Activated naive CD4-positive, alpha-beta T cell treated with anti-CD3 and anti-CD28 coated beads, Interleukin-2, amount 50 U/mL, for 24 hours (primary cell): ENCODE measurements around the gene VENTX.
A peak's percentile ranks its signal among the peaks of the same experiment; 100 is the strongest.

Source experiments
- H3K27ac Mint-ChIP-seq: one replicate; pipeline ENCODE4 v1.8.0; 2021; ENCODE audit warnings: mild to moderate bottlenecking, mixed read lengths
- H3K27me3 Mint-ChIP-seq: one replicate; pipeline ENCODE4 v1.8.0; 2021; ENCODE audit warnings: mixed read lengths
- H3K36me3 Mint-ChIP-seq: one replicate; pipeline ENCODE4 v1.8.0; 2021; ENCODE audit warnings: mixed read lengths
- H3K4me1 Mint-ChIP-seq: one replicate; pipeline ENCODE4 v1.8.0; 2021; ENCODE audit warnings: mixed read lengths
- H3K4me3 Mint-ChIP-seq: one replicate; pipeline ENCODE4 v1.8.0; 2021; ENCODE audit warnings: mild to moderate bottlenecking, mixed read lengths
- H3K9me3 Mint-ChIP-seq: one replicate; pipeline ENCODE4 v1.8.0; 2021; ENCODE audit warnings: mixed read lengths

Gene VENTX

DNA sequence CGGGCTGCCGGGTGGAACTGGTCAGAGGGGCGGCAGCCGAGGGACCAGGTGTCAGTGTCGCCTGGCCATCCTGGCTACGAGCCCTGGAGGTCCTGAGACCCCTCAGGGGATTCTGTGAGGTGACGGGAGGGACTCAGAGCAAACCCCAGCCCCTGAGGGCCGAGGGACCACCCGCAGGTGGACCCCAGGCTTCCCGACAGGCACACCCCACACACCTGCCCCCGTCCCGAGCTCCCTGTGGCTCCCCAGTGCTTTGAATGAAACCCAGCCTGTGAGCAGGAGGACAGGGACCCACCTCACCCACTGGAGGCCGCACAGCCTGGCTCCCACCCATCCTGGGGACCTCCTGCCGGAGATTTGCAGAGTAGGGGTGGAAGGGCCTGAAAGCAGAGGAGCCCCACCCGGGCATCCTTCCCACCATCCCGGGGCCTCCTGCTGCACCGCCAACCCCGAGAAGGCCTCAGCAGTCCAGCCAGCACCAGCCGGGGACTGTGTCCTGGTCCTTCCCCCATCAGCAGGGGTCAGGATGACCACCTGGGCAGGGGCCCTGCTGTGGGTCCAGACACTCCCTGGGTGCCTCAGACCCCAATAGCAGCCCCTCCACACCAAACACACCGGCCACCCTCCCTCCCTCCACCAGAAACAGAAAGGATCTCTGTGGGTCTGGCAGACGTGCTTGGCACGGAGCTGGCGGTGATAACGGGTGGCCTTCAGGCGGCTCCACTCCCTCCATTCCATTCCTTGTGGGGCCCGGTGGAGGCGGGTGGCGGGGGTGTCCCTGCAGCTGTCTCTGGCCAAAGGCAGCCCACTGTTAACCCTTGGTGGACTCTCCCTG, 13.9 kb downstream of the VENTX start:
- Mint-ChIP-seq H3K9me3 (no peaks in the 10 kb centered on the region), H3K4me1 (no peaks in the 10 kb centered on the region), H3K27me3 (no peaks in the 10 kb centered on the region), H3K27ac (peak overlapping the region; percentile 84), H3K36me3 (no peaks in the 10 kb centered on the region), H3K4me3 (no peak overlapping the region)

DNA sequence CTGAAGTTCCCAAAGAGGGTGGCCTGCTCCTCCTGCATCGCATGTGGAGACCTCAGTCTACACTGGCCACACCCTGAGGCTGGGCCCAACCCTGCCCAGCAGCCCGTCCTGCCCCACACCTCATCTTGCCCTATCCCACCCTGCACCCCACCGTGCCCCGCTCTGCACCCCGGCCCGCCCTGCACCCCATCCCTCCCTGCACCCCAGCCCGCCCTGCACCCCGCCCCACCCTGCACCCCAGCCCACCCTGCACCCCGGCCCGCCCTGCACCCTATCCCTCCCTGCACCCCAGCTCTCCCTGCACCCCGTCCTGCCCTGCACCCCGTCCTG, 14.5 kb downstream of the VENTX start:
- Mint-ChIP-seq H3K27me3 (no peaks in the 10 kb centered on the region), H3K4me3 (no peak overlapping the region), H3K36me3 (no peaks in the 10 kb centered on the region), H3K4me1 (no peaks in the 10 kb centered on the region), H3K9me3 (no peaks in the 10 kb centered on the region), H3K27ac (no peak overlapping the region)

DNA sequence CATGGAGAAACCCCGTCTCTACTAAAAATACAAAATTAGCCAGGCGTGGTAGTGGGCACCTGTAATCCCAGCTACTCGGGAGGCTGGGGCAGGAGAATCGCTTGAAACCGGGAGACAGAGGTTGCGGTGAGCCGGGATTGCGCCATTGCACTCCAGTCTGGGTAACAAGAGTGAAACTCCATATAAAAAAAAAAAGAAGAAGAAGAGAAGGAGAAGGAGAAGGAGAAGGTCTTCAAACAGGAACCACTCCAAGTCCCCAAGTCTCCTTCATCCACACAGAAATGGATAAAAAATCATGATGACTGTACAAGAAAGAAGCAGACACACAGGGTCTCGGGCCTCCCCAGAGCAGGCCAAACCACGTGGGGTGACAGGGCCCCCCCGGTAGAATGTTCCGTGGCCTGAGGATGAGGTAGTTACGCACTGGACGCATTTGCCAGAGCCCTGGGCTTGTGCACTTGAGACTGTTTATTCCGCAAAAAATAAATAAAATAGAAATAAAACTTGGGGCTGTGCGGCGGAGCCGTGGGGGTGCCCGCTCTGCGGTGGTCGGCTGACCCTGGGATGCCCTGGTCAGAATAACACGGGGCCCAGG, 15.8 kb downstream of the VENTX start:
- Mint-ChIP-seq H3K36me3 (no peaks in the 10 kb centered on the region), H3K4me3 (no peak overlapping the region), H3K27me3 (no peaks in the 10 kb centered on the region), H3K27ac (no peak overlapping the region), H3K9me3 (no peaks in the 10 kb centered on the region), H3K4me1 (peaks cover 9% of the 10 kb centered on the region)

DNA sequence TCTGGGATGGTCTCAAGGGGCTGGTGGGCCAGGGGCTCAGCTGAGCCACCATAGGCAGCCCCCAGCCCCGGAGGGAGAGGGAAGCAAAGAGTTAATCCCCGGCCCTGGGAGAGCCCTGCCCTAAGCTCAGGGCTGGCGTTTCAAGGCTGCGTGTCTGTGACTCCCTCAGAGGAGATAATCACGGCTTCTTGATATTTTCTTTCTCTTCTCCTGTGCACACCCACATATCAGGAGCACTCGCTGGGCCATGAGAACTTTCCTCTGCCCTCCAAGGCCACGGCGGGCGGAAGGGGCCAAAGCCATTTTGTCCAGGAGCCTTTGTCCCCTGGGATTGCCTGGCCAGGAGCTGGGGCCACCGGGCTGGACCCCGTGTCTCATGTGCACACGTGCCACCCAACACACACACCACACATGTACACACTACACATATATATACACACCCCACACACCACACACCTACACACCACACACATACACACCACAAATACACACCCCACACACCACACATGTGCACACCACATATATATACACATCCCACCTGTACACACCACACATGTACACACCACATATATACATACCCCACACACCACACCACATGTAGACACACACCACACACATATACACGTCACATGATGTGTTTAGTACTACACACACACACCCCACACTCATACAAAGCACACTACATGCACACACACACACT, 16.9 kb downstream of the VENTX start:
- Mint-ChIP-seq H3K27ac (peak overlapping the region; percentile 33), H3K27me3 (no peaks in the 10 kb centered on the region), H3K9me3 (no peaks in the 10 kb centered on the region), H3K4me3 (no peak overlapping the region), H3K4me1 (peaks cover 17% of the 10 kb centered on the region), H3K36me3 (no peaks in the 10 kb centered on the region)

DNA sequence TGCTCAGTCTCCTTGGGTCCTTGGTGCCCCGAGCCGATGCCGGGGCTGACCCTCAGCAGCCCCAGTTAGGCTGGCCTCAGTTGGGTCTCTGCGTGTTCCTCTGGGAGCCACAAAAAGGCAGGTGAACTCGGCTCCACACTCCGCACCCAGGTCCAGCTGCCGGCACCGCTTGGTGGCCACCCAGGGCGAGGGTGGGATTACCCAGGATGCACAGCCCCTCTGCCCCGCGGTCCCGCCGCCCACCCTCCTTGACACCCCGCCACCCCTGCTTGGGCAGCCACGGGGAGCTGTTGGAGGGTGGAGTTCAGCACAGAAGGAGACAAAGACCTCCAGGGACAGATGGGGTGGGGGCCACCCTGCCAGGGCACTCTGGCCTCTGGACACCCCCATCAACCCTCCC, 17.7 kb downstream of the VENTX start:
- Mint-ChIP-seq H3K36me3 (no peaks in the 10 kb centered on the region), H3K4me1 (peaks cover 24% of the 10 kb centered on the region), H3K27me3 (no peaks in the 10 kb centered on the region), H3K4me3 (no peak overlapping the region), H3K9me3 (no peaks in the 10 kb centered on the region), H3K27ac (no peak overlapping the region)

DNA sequence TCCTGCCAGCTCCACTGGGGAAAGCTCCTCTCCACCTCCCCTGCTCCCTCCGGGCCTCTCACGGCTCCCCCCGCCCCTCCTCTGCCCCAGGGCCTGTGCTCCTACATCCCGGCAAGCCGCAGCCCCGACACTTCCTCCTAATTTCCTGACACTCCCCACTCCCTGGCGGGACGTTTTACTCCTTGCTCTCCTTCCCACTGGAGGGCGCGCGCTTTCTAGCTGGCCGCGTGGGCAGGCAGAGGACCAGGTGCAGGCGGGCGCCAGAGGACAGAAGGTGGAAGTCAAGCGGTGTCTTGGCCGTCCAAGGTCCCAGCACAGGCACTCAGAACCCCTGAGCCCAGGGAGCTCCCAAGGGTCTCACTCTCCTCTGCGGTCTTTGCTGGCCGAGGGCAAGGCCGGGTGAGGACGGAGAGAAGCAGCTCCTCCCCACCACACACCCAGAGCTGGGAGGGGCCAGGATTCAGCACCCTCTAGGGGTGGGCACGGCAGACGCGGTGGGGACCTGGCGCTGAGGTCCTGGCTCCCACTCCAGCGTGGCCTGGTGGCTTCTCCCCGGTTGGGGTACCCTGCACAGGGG, 19.9 kb downstream of the VENTX start:
- no peaks in the 10 kb centered on the region for H3K9me3 Mint-ChIP-seq
- no peak overlapping the region for H3K27ac Mint-ChIP-seq
- no peak overlapping the region for H3K4me3 Mint-ChIP-seq
- no peaks in the 10 kb centered on the region for H3K36me3 Mint-ChIP-seq
- no peaks in the 10 kb centered on the region for H3K27me3 Mint-ChIP-seq
- peaks cover 37% of the 10 kb centered on the region for H3K4me1 Mint-ChIP-seq

DNA sequence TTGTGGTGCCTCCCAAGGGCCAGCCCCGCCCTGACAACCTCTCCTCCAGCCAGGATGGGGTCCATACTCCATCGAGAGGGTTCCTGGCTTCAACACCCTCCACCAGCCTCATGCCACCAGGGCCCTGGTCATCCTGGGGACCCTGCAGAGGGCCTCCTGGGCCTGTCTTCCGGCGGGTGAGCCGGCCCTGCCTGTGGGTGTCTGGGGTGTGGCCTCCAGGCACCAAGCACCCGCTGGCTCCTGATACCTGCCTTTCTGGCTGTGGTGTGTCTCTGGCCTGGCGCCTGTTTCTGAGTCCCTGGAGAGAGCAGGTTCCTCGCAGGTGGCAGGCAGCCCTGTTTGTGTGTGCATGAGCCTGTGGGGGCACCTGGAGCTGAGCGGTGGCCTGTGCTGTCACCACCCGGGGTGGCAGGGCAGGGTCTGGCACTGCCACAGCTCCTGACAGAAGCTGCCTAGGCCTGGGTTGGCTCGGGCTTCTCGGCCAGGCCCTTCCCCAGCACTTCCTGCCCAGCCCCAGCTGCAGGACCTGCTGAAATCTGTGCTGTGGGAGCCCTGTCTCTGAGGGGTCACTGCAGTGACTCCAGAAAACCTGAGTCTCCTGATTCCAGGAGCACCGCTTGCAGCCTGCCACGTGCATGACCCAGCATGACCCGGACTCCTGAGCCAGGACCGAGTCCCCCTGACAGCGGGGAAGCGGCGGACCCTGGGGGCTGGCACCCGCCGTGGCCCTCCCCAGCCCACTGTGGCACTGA, 20.6 kb downstream of the VENTX start:
- H3K27me3 Mint-ChIP-seq: no peaks in the 10 kb centered on the region
- no peaks in the 10 kb centered on the region for H3K36me3 Mint-ChIP-seq
- H3K4me1 Mint-ChIP-seq: peaks cover 44% of the 10 kb centered on the region
- no peak overlapping the region for H3K4me3 Mint-ChIP-seq
- H3K27ac Mint-ChIP-seq: no peak overlapping the region
- no peaks in the 10 kb centered on the region for H3K9me3 Mint-ChIP-seq

DNA sequence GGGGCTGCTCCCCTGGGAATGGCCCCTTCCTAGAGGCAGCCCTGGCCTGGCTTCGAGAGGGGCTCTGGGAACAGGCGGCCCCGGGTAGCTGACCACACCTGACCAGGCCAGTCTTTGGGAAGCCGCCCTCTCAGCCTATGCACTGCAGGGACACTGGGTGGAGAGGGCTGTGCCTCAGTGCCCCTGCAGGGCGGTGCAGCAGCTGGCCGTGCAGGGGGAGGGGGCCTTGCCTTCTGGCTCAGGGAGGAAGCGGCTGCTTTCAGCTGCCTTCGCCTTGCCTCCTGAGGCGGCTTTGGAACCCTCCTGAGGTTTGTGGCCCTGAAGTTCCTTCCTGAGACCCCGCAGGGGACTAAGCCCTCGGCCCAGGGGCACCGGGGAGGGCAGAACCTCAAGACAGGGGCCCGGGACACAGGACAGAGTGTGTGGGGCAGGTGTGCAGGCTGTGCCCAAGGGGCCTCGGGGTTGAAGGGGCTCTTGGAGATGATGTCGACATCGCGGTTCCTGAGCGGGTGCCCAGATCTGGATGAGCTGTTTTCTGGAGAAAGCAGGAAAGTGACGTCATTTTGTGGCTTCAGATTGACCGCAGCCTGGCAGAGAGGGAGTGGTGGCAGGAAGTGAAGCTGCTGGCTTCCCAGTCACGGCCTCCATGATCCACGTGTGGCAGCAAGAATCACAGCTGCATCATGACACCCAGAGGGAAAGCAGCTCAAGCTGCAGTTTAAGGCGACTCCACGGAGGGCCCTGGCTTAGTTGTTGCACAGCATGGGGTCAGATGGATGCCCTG, 21.4 kb downstream of the VENTX start:
- Mint-ChIP-seq H3K4me1 (peaks cover 50% of the 10 kb centered on the region), H3K27ac (peak overlapping the region; percentile 82), H3K9me3 (no peaks in the 10 kb centered on the region), H3K4me3 (peak overlapping the region; percentile 77), H3K36me3 (no peaks in the 10 kb centered on the region), H3K27me3 (no peaks in the 10 kb centered on the region)

DNA sequence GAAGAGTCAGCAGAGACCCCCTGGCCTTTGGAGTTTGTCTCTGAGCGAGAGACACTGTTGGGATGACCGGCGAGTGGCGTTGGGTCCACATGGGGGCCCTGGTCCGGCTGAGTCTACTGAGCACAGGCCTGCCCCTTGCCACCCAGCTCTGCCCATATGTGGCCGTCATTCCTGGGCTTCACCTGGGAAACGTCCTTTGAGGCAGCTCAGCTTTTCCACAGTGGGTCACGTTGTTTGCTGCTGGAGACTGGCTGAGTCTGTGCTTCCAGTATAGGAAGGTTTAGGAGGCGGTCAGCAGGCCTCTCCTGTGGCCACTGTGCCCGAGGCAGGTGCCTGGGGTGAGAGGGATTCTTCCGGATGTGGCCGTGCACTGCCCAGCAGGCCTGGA, 21.9 kb downstream of the VENTX start:
- no peaks in the 10 kb centered on the region for H3K9me3 Mint-ChIP-seq
- H3K36me3 Mint-ChIP-seq: no peaks in the 10 kb centered on the region
- H3K27me3 Mint-ChIP-seq: no peaks in the 10 kb centered on the region
- H3K4me1 Mint-ChIP-seq: peaks cover 56% of the 10 kb centered on the region
- peak overlapping the region; percentile 82 for H3K27ac Mint-ChIP-seq
- H3K4me3 Mint-ChIP-seq: peak overlapping the region; percentile 77

DNA sequence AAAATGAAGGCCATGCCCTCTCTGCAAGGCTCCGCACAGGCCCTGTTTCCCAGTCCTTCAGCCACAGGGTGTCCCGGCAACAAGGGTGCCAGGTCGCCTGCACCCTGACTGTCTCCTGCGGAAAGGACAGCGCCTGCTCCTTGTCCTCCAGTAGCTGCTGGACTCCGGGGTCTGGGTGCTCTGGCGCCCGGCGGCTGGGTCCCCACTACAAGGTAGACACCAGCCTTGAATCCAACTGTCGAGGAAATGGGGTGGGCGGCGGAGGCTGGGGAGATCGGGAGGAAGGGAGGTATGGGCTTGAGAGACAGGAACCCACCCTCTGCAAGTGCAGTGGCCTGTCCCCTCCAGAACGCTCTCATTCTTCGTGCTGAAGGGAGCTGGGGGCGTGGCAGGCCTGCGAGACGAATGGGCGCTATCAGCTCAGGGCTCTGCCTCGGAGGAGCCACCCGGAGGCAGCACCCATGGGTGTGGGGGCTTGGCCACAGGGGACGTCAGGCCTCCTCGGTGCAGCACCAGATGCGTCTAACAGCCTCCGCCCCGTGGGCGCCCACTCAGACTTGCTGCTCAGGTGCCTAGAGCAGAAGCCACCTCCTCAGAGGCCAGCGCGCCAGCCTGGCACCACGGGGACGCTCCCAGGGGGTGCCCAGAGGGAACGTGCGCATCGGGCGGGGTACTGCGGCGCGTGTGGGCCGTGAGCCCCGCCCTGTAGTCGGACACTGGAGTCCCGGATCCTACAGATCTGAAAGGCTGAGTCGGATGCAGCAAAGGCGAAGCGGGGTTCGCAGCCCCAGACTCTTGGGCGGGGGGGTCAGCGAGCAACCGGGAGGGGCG, 23.5 kb downstream of the VENTX start:
- H3K4me1 Mint-ChIP-seq: peaks cover 64% of the 10 kb centered on the region
- H3K9me3 Mint-ChIP-seq: no peaks in the 10 kb centered on the region
- no peaks in the 10 kb centered on the region for H3K36me3 Mint-ChIP-seq
- H3K27ac Mint-ChIP-seq: peak overlapping the region; percentile 65
- peak overlapping the region; percentile 68 for H3K4me3 Mint-ChIP-seq
- no peaks in the 10 kb centered on the region for H3K27me3 Mint-ChIP-seq

DNA sequence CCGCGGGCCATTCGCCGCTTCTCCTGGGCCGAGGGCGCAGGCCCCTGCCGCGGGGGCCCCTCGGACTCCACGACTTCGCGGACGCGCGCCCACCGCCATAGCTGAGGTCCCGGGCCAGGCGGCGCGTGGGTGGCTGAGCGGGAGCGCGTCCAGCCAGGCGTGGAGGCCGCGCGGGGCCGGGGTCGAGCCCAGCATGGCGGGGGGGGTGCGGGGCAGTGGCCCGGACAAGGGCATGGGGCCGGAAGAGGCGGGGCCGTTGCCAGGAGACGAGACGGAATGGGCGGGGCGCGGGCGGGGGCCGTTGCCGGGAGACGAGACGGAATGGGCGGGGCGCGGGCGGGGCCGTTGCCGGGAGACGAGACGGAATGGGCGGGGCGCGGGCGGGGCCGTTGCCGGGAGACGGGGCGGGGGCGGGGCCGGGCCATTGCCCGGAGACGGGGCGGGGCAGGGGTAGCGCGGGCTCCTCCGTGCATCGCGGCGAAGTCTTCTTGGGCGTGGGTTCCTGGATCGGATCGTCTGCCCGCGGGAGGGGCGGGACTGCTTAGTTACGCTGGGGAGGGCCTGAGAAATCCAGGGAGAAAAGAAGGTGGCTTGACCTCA, 24.2 kb downstream of the VENTX start:
- peak overlapping the region; percentile 68 for H3K4me3 Mint-ChIP-seq
- H3K27me3 Mint-ChIP-seq: no peaks in the 10 kb centered on the region
- H3K36me3 Mint-ChIP-seq: no peaks in the 10 kb centered on the region
- no peaks in the 10 kb centered on the region for H3K9me3 Mint-ChIP-seq
- no peak overlapping the region for H3K27ac Mint-ChIP-seq
- peaks cover 64% of the 10 kb centered on the region for H3K4me1 Mint-ChIP-seq

DNA sequence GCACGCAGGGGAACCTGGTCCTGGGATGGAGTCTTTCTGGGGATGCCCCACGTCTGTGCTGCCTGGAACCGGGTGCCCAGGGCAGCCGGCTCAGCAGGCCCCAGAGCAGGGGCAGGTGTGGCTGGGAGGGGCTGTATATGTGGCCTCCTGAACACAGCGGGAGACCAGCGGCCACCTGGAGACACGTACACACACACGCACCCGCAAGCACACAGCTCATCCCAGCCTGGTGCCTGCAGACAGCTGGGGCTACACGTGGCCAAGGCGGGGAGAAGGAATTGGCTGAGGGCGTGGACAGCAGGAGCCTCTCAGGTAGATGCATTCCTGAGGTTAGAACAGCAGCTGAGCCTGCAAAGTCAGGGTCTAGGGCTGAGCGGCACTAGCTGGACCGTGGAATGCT, 25.0 kb downstream of the VENTX start:
- Mint-ChIP-seq H3K4me3 (peak overlapping the region; percentile 66), H3K27ac (no peak overlapping the region), H3K9me3 (no peaks in the 10 kb centered on the region), H3K36me3 (no peaks in the 10 kb centered on the region), H3K27me3 (no peaks in the 10 kb centered on the region), H3K4me1 (peaks cover 59% of the 10 kb centered on the region)

DNA sequence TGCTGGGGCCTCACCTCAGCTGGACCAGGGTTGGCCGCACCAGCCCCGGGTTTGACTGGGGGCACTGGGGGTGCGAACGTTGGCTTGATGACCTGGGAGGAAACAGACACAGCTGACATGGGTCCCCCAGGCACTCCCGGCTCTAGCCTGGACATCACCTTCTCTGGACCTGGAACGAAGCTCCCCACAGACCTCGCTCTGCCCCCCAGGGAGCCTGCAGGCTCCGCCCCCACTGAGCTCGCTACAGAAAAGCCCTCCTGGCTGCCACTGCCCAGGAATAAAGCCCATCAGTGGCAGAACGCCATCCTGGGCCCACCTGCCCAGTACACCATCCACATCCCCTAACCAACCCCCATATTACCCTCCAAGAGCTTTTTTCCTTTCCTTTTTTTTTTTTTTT, 26.0 kb downstream of the VENTX start:
- H3K4me3 Mint-ChIP-seq: no peak overlapping the region
- H3K27ac Mint-ChIP-seq: no peak overlapping the region
- H3K4me1 Mint-ChIP-seq: peaks cover 55% of the 10 kb centered on the region
- no peaks in the 10 kb centered on the region for H3K9me3 Mint-ChIP-seq
- H3K36me3 Mint-ChIP-seq: no peaks in the 10 kb centered on the region
- H3K27me3 Mint-ChIP-seq: no peaks in the 10 kb centered on the region

DNA sequence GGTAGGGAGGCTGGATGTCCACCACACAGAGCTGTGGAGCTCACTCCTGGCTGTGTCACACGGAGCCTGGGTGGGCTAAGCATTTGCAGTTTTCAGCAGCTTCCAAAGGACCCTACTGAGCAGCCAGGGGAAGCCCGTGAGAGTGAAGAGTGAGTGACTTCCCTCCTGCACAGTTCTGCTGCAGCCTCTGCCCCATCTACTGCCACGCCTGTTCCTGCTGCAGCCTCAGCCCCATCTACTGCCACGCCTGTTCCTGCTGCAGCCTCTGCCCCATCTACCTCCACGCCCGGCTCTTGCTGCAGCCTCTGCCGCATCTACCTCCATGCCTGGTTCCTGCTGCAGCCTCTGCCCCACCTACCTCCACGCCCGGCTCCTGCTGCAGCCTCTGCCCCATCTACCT, 26.8 kb downstream of the VENTX start:
- H3K36me3 Mint-ChIP-seq: no peaks in the 10 kb centered on the region
- peak overlapping the region; percentile 26 for H3K4me3 Mint-ChIP-seq
- H3K27ac Mint-ChIP-seq: no peak overlapping the region
- H3K4me1 Mint-ChIP-seq: peaks cover 48% of the 10 kb centered on the region
- no peaks in the 10 kb centered on the region for H3K9me3 Mint-ChIP-seq
- H3K27me3 Mint-ChIP-seq: no peaks in the 10 kb centered on the region
